HG02798 (cell line): ENCODE results near the gene INHBE.
"Not testable (repeated sequence)": the region's sequence is repeated elsewhere in the genome, so short reads cannot be mapped to it uniquely, and the experiment has no call there.

Source experiments
- ATAC-seq: cut with Tn5 transposase; IDR thresholded peaks from one replicate; pipeline ENCODE4 v1.9.1; 2021; ENCODE audit warnings: mild to moderate bottlenecking; ENCODE audit not compliant: unreplicated experiment, poor library complexity

The INHBE gene

GRCh38 chr12:57439762-57440266 lies 15.3 kb upstream of the INHBE start:
- ATAC-seq = no peak

DNA sequence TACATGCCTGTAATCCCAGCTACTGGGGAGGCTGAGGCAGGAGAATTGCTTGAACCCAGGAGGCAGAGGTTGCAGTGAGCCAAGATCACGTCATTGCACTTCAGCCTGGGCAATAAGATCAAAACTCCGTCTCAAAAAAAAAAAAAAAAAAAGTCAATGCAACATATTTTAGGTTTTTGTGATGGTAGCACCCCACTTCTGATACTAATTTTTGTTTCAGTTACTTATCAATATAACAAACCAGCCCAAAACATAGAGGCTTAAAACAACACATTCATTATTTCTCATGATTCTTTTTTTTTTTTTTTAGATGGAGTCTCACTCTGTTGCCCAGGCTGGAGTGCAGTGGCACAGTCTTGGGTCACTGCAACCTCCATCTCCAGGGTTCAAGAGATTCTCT lies 13.7 kb upstream of the INHBE start:
- ATAC-seq = not testable (repeated sequence)

DNA sequence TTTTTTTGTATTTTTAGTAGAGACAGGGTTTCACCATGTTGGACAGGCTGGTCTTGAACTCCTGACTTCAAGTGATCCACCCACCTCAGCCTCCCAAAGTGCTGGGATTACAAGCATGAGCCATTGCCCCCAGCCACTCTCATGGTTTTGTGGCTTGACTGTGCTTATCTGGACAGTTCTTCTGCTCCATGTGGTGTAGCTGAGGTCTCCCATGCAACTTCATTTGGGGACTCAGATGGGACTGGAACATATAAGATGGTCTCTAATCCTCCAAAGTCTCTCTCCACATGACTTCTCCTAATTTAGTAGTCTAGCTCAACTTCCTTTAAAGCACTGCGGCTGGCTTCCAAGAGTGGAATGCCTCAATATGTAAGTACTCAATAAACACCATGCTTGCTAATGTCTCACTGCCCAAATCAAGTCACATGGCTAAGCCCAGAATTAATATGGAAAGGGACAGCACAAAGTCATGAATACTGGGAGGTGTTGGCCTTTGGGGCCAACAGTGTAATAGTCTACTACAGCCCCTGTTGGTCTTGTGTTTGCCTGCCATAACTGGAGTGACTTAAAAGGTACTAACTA lies 13.2 kb upstream of the INHBE start:
- ATAC-seq = no peak

DNA sequence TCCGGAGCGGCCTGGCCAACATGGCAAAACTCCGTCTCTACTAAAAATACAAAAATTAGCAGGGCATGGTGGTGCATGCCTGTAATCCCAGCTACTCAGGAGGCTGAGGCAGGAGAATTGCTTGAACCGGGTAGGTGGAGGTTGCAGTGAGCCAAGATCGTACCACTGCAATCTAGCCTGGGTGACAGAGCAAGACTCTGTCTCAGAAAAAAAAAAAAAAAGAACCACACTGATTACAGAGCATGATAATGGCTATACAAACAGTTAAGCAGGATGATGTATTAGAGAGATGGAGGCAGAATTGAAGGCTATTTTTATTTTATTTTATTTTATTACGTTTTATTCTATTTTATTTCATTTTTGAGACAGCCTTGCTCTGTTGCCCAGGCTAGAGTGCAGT lies 10.8 kb upstream of the INHBE start:
- ATAC-seq = not testable (repeated sequence)

DNA sequence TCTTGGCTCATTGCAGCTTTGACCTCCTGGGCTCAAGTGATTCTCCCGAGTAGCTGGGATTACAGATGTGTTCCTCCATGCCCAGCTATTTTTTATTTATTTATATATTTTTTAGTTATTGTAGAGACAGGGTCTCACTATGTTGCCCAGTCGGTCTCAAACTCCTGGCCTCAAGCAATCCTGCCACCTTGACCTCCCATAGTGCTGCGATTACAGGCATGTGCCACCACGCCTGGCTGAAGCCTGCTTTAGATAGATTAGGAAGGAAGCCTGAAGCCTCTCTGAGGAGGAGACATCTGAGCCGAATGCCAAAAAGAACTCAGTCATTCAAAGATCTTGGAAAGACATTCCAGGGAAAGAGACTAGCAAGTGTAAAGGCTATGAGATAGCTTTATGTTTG lies 10.4 kb upstream of the INHBE start:
- ATAC-seq = no peak

DNA sequence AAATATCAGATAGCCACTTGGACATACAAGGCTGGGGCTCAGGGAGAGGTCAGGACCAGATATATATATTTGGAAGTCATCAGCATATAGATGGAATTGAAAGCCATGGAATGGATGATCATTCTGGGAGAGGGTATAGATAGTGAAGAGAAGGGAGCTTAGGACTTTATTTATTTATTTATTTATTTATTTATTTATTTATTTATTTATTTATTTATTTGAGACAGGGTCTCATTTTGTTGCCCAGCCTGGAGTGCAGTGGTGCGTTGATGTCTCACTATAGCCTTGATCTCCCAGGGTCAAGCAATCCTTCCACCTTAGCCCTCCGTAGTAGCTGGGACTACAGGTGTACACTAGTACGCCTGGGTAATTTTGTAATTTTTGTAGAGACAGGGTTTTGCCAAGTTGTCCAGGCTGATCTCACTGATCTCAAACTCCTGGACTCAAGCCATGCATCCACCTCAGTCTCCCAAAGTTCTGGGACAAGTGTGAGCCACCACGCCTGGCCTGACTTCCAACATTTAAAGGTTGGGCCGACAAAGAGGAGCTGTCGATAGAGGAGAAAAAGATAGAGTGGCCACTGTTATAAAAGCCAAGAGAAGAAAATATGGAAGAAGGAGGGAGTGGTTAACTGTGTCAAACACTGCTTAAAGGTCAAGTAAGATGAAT lies 8.7 kb upstream of the INHBE start:
- no peak for ATAC-seq

DNA sequence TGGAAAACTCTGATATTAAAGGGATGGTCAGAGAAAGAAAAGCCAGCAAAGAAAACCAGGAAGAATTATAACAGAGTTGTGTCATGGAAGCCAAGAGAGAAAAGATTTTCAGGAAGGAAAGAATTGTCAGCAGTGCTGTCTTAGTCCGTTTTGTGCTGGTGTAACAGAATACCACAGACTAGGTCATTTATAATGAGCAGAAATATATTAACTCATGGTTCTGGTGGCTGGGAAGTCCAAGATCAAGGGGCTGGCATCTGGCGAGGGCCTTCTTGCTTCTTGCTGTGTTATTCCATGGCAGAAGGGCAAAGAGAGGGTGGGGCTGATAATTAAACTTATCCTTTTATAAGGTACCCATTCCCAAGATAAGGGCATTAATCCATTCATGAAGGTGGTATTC lies 6.4 kb upstream of the INHBE start:
- ATAC-seq = no peak

- no peak for ATAC-seq
Observed at GRCh38 chr12:57449375-57449774, 5.7 kb upstream of the INHBE start.

DNA sequence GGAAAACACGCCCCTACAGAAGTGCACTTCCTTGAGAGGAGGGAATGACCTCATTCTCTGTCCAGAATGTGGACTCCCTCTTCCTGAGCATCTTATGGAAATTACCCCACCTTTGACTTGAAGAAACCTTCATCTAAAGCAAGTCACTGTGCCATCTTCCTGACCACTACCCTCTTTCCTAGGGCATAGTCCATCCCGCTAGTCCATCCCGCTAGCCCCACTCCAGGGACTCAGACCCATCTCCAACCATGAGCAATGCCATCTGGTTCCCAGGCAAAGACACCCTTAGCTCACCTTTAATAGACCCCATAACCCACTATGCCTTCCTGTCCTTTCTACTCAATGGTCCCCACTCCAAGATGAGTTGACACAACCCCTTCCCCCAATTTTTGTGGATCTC lies 5.0 kb upstream of the INHBE start:
- ATAC-seq = no peak

- ATAC-seq = no peak
Observed at GRCh38 chr12:57451233-57451778, 3.8 kb upstream of the INHBE start.

GRCh38 chr12:57452181-57452936 lies 2.7 kb upstream of the INHBE start:
- ATAC-seq = no peak

GRCh38 chr12:57452937-57453509 lies 2.1 kb upstream of the INHBE start:
- peak; percentile 54 for ATAC-seq

- no peak for ATAC-seq
Observed at GRCh38 chr12:57454213-57454565, 918 bp upstream of the INHBE start.

- ATAC-seq = no peak
Observed at GRCh38 chr12:57455374-57456144, 452 bp downstream of the INHBE start.

DNA sequence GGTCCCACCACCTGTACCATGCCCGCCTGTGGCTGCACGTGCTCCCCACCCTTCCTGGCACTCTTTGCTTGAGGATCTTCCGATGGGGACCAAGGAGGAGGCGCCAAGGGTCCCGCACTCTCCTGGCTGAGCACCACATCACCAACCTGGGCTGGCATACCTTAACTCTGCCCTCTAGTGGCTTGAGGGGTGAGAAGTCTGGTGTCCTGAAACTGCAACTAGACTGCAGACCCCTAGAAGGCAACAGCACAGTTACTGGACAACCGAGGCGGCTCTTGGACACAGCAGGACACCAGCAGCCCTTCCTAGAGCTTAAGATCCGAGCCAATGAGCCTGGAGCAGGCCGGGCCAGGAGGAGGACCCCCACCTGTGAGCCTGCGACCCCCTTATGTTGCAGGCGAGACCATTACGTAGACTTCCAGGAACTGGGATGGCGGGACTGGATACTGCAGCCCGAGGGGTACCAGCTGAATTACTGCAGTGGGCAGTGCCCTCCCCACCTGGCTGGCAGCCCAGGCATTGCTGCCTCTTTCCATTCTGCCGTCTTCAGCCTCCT lies 1.1 kb downstream of the INHBE start:
- peak; percentile 25 for ATAC-seq

DNA sequence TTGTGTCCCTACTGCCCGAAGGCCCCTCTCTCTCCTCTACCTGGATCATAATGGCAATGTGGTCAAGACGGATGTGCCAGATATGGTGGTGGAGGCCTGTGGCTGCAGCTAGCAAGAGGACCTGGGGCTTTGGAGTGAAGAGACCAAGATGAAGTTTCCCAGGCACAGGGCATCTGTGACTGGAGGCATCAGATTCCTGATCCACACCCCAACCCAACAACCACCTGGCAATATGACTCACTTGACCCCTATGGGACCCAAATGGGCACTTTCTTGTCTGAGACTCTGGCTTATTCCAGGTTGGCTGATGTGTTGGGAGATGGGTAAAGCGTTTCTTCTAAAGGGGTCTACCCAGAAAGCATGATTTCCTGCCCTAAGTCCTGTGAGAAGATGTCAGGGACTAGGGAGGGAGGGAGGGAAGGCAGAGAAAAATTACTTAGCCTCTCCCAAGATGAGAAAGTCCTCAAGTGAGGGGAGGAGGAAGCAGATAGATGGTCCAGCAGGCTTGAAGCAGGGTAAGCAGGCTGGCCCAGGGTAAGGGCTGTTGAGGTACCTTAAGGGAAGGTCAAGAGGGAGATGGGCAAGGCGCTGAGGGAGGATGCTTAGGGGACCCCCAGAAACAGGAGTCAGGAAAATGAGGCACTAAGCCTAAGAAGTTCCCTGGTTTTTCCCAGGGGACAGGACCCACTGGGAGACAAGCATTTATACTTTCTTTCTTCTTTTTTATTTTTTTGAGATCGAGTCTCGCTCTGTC lies 1.8 kb downstream of the INHBE start:
- no peak for ATAC-seq

- ATAC-seq = no peak
Observed at GRCh38 chr12:57458665-57459054, 3.6 kb downstream of the INHBE start.

- peak; percentile 61 for ATAC-seq
Observed at GRCh38 chr12:57459055-57459749, 4.1 kb downstream of the INHBE start.
